HEK293 (cell line): ENCODE measurements around the gene CREB3.

ENCODE experiments used
- CTCF ChIA-PET: fragments of 350-600 bp; formaldehyde crosslinking; extraction: SDS; loops from one replicate; lab custom pipeline; 2021; ENCODE audit warnings: antibody characterized with exemption; lab: Yijun Ruan, JAX
- POLR2A ChIA-PET: fragments of 300-600 bp; formaldehyde crosslinking; extraction: SDS; loops from one replicate; lab custom pipeline; 2020; ENCODE audit warnings: antibody characterized with exemption, inconsistent platforms; lab: Yijun Ruan, JAX
- H3K27ac ChIP-seq: fragments of 200-500 bp; sonication (Bioruptor generic); 2 replicates; pipeline ENCODE4 v1.5.1; 2014; ENCODE audit warnings: low read depth, low read length, control low read depth, inconsistent platforms; ENCODE audit errors: extremely low read depth
- H3K36me3 ChIP-seq, 2 experiments: fragments of 200-500 bp in 1 of 2; sonication (Bioruptor generic) in 1 of 2; 1 replicate in 1 of 2; 2 replicates in 1 of 2; pipeline ENCODE4 v1.5.1; 2014 to 2017; ENCODE audit warnings: inconsistent platforms in 2 of 2, low read length in 2 of 2; ENCODE audit not compliant: control insufficient read depth in 2 of 2, insufficient read depth in 1 of 2
- H3K4me1 ChIP-seq: fragments of 200-500 bp; sonication (Bioruptor generic); 2 replicates; pipeline ENCODE4 v1.5.1; 2014; ENCODE audit warnings: mild to moderate bottlenecking, low read length, inconsistent platforms; ENCODE audit not compliant: control insufficient read depth, insufficient read depth
- H3K4me3 ChIP-seq: 2 replicates; pipeline ENCODE4 v1.5.1; 2011; ENCODE audit warnings: low read depth, mild to moderate bottlenecking, control low read depth, low read length, moderate library complexity
- H3K9me3 ChIP-seq: fragments of 200-500 bp; sonication (Bioruptor generic); 2 replicates; pipeline ENCODE4 v1.5.1; 2014; ENCODE audit warnings: low read depth, low read length, inconsistent platforms; ENCODE audit not compliant: control insufficient read depth, insufficient read depth
- FEZF1 ChIP-seq: fragments of 450-650 bp; formaldehyde crosslinking; IDR thresholded peaks from 2 replicates; pipeline ENCODE4 v1.5.1; 2016; ENCODE audit warnings: missing biosample characterization, missing genetic modification characterization
- GLIS1 ChIP-seq: fragments of 450-650 bp; formaldehyde crosslinking; IDR thresholded peaks from 2 replicates; pipeline ENCODE4 v1.5.1; 2016; ENCODE audit warnings: missing biosample characterization, missing genetic modification characterization
- KLF8 ChIP-seq: fragments of 450-650 bp; formaldehyde crosslinking; IDR thresholded peaks from 2 replicates; pipeline ENCODE4 v1.5.1; 2016; ENCODE audit warnings: missing biosample characterization, missing genetic modification characterization
- MZF1 ChIP-seq: fragments of 450-650 bp; formaldehyde crosslinking; IDR thresholded peaks from 2 replicates; pipeline ENCODE4 v1.5.1; 2017; ENCODE audit warnings: missing biosample characterization, missing genetic modification characterization, borderline replicate concordance
- RBAK ChIP-seq: fragments of 450-650 bp; formaldehyde crosslinking; IDR thresholded peaks from 2 replicates; pipeline ENCODE4 v1.5.1; 2016; ENCODE audit warnings: missing biosample characterization, missing genetic modification characterization
- SP7 ChIP-seq: fragments of 450-650 bp; formaldehyde crosslinking; IDR thresholded peaks from 2 replicates; pipeline ENCODE4 v1.5.1; 2016; ENCODE audit warnings: missing biosample characterization, missing genetic modification characterization
- ZNF138 ChIP-seq: fragments of 450-650 bp; formaldehyde crosslinking; IDR thresholded peaks from 2 replicates; pipeline ENCODE4 v1.5.1; 2016; ENCODE audit warnings: missing biosample characterization, missing genetic modification characterization, borderline replicate concordance
- ZNF148 ChIP-seq: fragments of 450-650 bp; formaldehyde crosslinking; IDR thresholded peaks from 2 replicates; pipeline ENCODE4 v1.5.0; 2017; ENCODE audit warnings: missing biosample characterization, missing genetic modification characterization, borderline replicate concordance
- ZNF2 ChIP-seq: fragments of 450-650 bp; formaldehyde crosslinking; IDR thresholded peaks from 2 replicates; pipeline ENCODE4 v1.5.1; 2016; ENCODE audit warnings: missing biosample characterization, missing genetic modification characterization
- ZNF37A ChIP-seq: fragments of 450-650 bp; IDR thresholded peaks from 2 replicates; pipeline ENCODE4 v1.5.1; 2018; ENCODE audit warnings: missing biosample characterization, missing genetic modification characterization
- ZNF398 ChIP-seq: fragments of 450-650 bp; formaldehyde crosslinking; IDR thresholded peaks from 2 replicates; pipeline ENCODE4 v1.5.1; 2017; ENCODE audit warnings: missing biosample characterization, missing genetic modification characterization
- ZNF473 ChIP-seq: fragments of 450-650 bp; formaldehyde crosslinking; IDR thresholded peaks from 2 replicates; pipeline ENCODE4 v1.5.1; 2017; ENCODE audit warnings: missing biosample characterization, missing genetic modification characterization
- ZNF514 ChIP-seq: fragments of 450-650 bp; formaldehyde crosslinking; IDR thresholded peaks from 2 replicates; pipeline ENCODE4 v1.5.1; 2016; ENCODE audit warnings: missing biosample characterization, missing genetic modification characterization
- ZNF548 ChIP-seq: fragments of 450-650 bp; formaldehyde crosslinking; IDR thresholded peaks from 2 replicates; pipeline ENCODE4 v1.5.1; 2016; ENCODE audit warnings: missing biosample characterization, missing genetic modification characterization
- ZNF670 ChIP-seq: fragments of 450-650 bp; formaldehyde crosslinking; IDR thresholded peaks from 2 replicates; pipeline ENCODE4 v1.5.1; 2016; ENCODE audit warnings: missing biosample characterization, missing genetic modification characterization, low read depth
- TF ChIP-seq, protein P1 (sequence below): fragments of 450-650 bp; formaldehyde crosslinking; IDR thresholded peaks from 2 replicates; pipeline ENCODE4 v1.5.1; 2017; ENCODE audit warnings: missing biosample characterization, missing genetic modification characterization

The CREB3 gene

DNA sequence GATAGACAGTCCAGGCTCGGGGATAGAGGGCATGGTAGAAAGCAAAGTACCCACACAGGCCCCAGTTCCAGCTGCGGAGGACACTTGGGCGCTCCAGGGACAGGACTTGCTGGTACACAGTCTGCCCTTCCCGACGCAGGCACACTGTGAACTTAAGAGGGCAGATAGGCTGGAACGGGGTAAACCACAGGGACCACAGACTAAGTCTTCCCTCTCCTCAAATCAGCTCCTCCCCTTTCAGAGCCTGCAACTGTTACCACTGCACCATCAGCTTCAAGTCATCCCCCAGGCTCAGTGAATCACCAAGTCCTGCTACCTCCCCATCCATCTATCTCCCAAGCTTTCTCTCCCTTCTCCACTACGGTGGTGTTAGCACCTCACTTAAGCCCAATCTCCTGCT is 9.3 kb downstream of the CREB3 start:
- H3K9me3 ChIP-seq, result no peaks in the 10 kb centered on the region
- ChIA-PET CTCF (interaction anchor here (1.4 to 1.6 kb wide), 2 partner anchors 9 to 13 kb away, joined by 4 to 7 read pairs; partner anchors contain the start of genes CREB3 and TLN1), POLR2A (interaction anchor here (1.1 kb wide), 1 partner anchor 84 kb away, joined by 3 read pairs; the partner anchor contains the start of genes CCDC107 and RMRP)
- H3K4me1 ChIP-seq, result no peaks in the 10 kb centered on the region
- H3K36me3 ChIP-seq, result peaks cover 16 to 92% of the 10 kb centered on the region in 2 experiments; a peak in 2 of 3 replicates
- H3K27ac ChIP-seq, result no peak overlapping the region
- TF ChIP-seq GLIS1 (tag by site-specific recombination), result no peak
- no peak for TF ChIP-seq RBAK (tag by site-specific recombination)
- H3K4me3 ChIP-seq, result no peak overlapping the region

GRCh38 chr9:35743452-35743851 is 11.0 kb downstream of the CREB3 start:
- POLR2A ChIA-PET, result interaction anchor here (1.5 to 1.7 kb wide), 2 partner anchors 11 to 13 kb away, joined by 3 to 8 read pairs; partner anchors contain the start of genes CREB3 and TLN1
- Histone ChIP-seq H3K36me3 (peaks cover 16 to 81% of the 10 kb centered on the region in 2 experiments; a peak in 2 of 3 replicates), H3K9me3 (no peaks in the 10 kb centered on the region), H3K4me1 (no peaks in the 10 kb centered on the region; the same call in 1 of the 2 replicates), H3K27ac (no peak overlapping the region), H3K4me3 (no peak overlapping the region)
- CTCF ChIA-PET, result interaction anchor here (0.6 to 5.6 kb wide), 5 partner anchors 8 to 165 kb away, joined by 3 to 51 read pairs (median 12); partner anchors contain the start of genes CREB3 and TLN1
- no peak for TF ChIP-seq ZNF514 (tag by site-specific recombination)
- TF ChIP-seq ZNF398, result no peak
- no peak for TF ChIP-seq MZF1 (tag by site-specific recombination)
- TF ChIP-seq ZNF670 (tag by site-specific recombination), result no peak
- TF ChIP-seq ZNF138, result no peak
- TF ChIP-seq FEZF1 (tag by site-specific recombination), result no peak
- no peak for TF ChIP-seq KLF8 (tag by site-specific recombination)
- no peak for TF ChIP-seq SP7 (tag by site-specific recombination)
- no peak for TF ChIP-seq ZNF2 (tag by site-specific recombination)
- TF ChIP-seq ZNF548, result no peak
- TF ChIP-seq ZNF37A (tag by site-specific recombination), result no peak
- TF ChIP-seq ZNF148 (tag by site-specific recombination), result no peak
- TF ChIP-seq, protein P1, sequence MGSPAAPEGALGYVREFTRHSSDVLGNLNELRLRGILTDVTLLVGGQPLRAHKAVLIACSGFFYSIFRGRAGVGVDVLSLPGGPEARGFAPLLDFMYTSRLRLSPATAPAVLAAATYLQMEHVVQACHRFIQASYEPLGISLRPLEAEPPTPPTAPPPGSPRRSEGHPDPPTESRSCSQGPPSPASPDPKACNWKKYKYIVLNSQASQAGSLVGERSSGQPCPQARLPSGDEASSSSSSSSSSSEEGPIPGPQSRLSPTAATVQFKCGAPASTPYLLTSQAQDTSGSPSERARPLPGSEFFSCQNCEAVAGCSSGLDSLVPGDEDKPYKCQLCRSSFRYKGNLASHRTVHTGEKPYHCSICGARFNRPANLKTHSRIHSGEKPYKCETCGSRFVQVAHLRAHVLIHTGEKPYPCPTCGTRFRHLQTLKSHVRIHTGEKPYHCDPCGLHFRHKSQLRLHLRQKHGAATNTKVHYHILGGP (tag by site-specific recombination), result no peak
- no peak for TF ChIP-seq ZNF473 (tag by site-specific recombination)
